Neuronal stem cell (in vitro differentiated cells): ENCODE data around the gene CSNK1G2.

Source experiments
- DNase-seq: peaks from one replicate; pipeline ENCODE4 v3.0.0-alpha.2; 2013; ENCODE audit warnings: low spot score
- H2AFZ ChIP-seq: one replicate; pipeline ENCODE4 v1.6.1; 2013; ENCODE audit warnings: mild to moderate bottlenecking, low read length, inconsistent platforms
- H2AK5ac ChIP-seq: 2 replicates; pipeline ENCODE4 v1.6.1; 2013; ENCODE audit warnings: low read depth, mild to moderate bottlenecking, inconsistent platforms, low read length, moderate library complexity, mixed read lengths
- H2BK120ac ChIP-seq: 2 replicates; pipeline ENCODE4 v1.6.1; 2013; ENCODE audit warnings: low read depth, mild to moderate bottlenecking, inconsistent platforms, low read length, moderate library complexity, mixed read lengths
- H2BK12ac ChIP-seq: one replicate; pipeline ENCODE4 v1.6.1; 2013; ENCODE audit warnings: low read length, inconsistent platforms
- H2BK15ac ChIP-seq: 2 replicates; pipeline ENCODE4 v1.6.1; 2013; ENCODE audit warnings: mild to moderate bottlenecking, low read length, inconsistent platforms, mixed read lengths
- H2BK5ac ChIP-seq: one replicate; pipeline ENCODE4 v1.6.1; 2013; ENCODE audit warnings: inconsistent platforms, mild to moderate bottlenecking, low read length, moderate library complexity
- H3K14ac ChIP-seq: one replicate; pipeline ENCODE4 v1.6.1; 2013; ENCODE audit warnings: low read length, inconsistent platforms
- H3K18ac ChIP-seq: 2 replicates; pipeline ENCODE4 v1.6.1; 2013; ENCODE audit warnings: low read length, inconsistent platforms
- H3K23ac ChIP-seq: 2 replicates; pipeline ENCODE4 v1.6.1; 2013; ENCODE audit warnings: low read depth, mild to moderate bottlenecking, mixed read lengths, low read length, inconsistent platforms; ENCODE audit not compliant: poor library complexity
- H3K27ac ChIP-seq: replicated peaks from 3 replicates; pipeline ENCODE4 v1.5.1; 2013; ENCODE audit warnings: low read length, inconsistent platforms
- H3K27me3 ChIP-seq, 3 experiments: 2 replicates each; pipeline ENCODE4 v1.6.1; 2013; ENCODE audit warnings: low read length in 3 of 3, mild to moderate bottlenecking in 2 of 3, inconsistent platforms in 1 of 3, low read depth in 1 of 3, mixed read lengths in 1 of 3, moderate library complexity in 1 of 3; ENCODE audit not compliant: control insufficient read depth in 3 of 3, insufficient read depth in 3 of 3
- H3K36me3 ChIP-seq, 2 donors: replicated peaks in 1 of 2; 2 replicates each; pipeline ENCODE4 v1.6.1; 2013; ENCODE audit warnings: low read length in 2 of 2; ENCODE audit not compliant: control insufficient read depth in 2 of 2, insufficient read depth in 2 of 2
- H3K4ac ChIP-seq: 2 replicates; pipeline ENCODE4 v1.6.1; 2013; ENCODE audit warnings: inconsistent platforms, mild to moderate bottlenecking, low read length, moderate library complexity
- H3K4me1 ChIP-seq, 2 donors: 1 replicate in 1 of 2; 2 replicates in 1 of 2; pipeline ENCODE4 v1.6.1; 2013; ENCODE audit warnings: low read length in 2 of 2, low read depth in 1 of 2; ENCODE audit not compliant: control insufficient read depth in 2 of 2, insufficient read depth in 1 of 2
- H3K4me2 ChIP-seq: one replicate; pipeline ENCODE4 v1.6.1; 2013; ENCODE audit warnings: mild to moderate bottlenecking, low read length, inconsistent platforms; ENCODE audit not compliant: insufficient read depth, poor library complexity, severe bottlenecking
- H3K4me3 ChIP-seq, 2 donors: 2 replicates each; pipeline ENCODE4 v1.5.1; 2013; ENCODE audit warnings: low read length in 2 of 2, mild to moderate bottlenecking in 2 of 2, inconsistent platforms in 1 of 2, moderate library complexity in 1 of 2
- H3K79me1 ChIP-seq: one replicate; pipeline ENCODE4 v1.6.1; 2013; ENCODE audit warnings: low read depth, mild to moderate bottlenecking, inconsistent platforms, low read length, moderate library complexity
- H3K9ac ChIP-seq: one replicate; pipeline ENCODE4 v1.6.1; 2013; ENCODE audit warnings: mild to moderate bottlenecking, low read depth, low read length, inconsistent platforms; ENCODE audit not compliant: poor library complexity
- H3K9me3 ChIP-seq, 2 donors: replicated peaks in 1 of 2; 2 replicates each; pipeline versions ENCODE3 to v1.6.1; 2013; ENCODE audit warnings: low read length in 2 of 2, mild to moderate bottlenecking in 2 of 2, inconsistent platforms in 1 of 2, low read depth in 1 of 2, mixed read lengths in 1 of 2, moderate library complexity in 1 of 2; ENCODE audit not compliant: control insufficient read depth in 2 of 2, insufficient read depth in 1 of 2
- H4K8ac ChIP-seq: one replicate; pipeline ENCODE4 v1.6.1; 2013; ENCODE audit warnings: low read depth, mild to moderate bottlenecking, inconsistent platforms, low read length, moderate library complexity
- H4K91ac ChIP-seq: one replicate; pipeline ENCODE4 v1.6.1; 2013; ENCODE audit warnings: low read length, low read depth, mild to moderate bottlenecking, inconsistent platforms; ENCODE audit not compliant: poor library complexity
- WGBS, 2 donors: extraction: QIAGEN DNeasy Blood & Tissue Kit; methylation state at CpG; one replicate each; pipeline ENCODE4 v1.1.7; 2013; ENCODE audit warnings: missing lambda C conversion rate in 2 of 2, mixed read lengths in 1 of 2; ENCODE audit not compliant: insufficient read length in 2 of 2, insufficient replicate concordance in 1 of 2; ENCODE audit errors: extremely low coverage in 2 of 2; 5-methylcytosine and 5-hydroxymethylcytosine counted together

The CSNK1G2 gene

GRCh38 chr19:1929021-1929742 is 11.8 kb upstream of the CSNK1G2 start:
- Histone ChIP-seq H3K23ac (peak overlapping the region; percentile 93), H3K36me3 (peaks cover 10 to 17% of the 10 kb centered on the region in 2 donors), H3K4me1 (peaks cover 3 to 4% of the 10 kb centered on the region in 2 donors), H2AK5ac (peak overlapping the region; percentile 84), H2BK15ac (peak overlapping the region; percentile 97), H3K14ac (peak overlapping the region; percentile 71), H3K27me3 (peaks cover 0 to 8% (median 0%) of the 10 kb centered on the region in 3 experiments), H3K18ac (peak overlapping the region; percentile 90), H3K79me1 (peaks cover 2% of the 10 kb centered on the region), H3K4me3 (no peak overlapping the region), H4K8ac (no peak overlapping the region), H3K27ac (no peak overlapping the region), H2AFZ (peak overlapping the region; percentile 87), H2BK5ac (peak overlapping the region; percentile 66), H2BK12ac (no peak overlapping the region), H2BK120ac (no peak overlapping the region), H3K9me3 (peaks cover 0 to 7% of the 10 kb centered on the region in 2 donors), H3K9ac (no peak overlapping the region), H4K91ac (no peak overlapping the region), H3K4me2 (peak overlapping the region; percentile 11), H3K4ac (no peak overlapping the region)
- peak; percentile 81 for DNase-seq
- WGBS, 2 donors, result no CpG with 5 or more reads among the region's 42 CpGs

- H2AFZ ChIP-seq, result no peak overlapping the region
- H3K14ac ChIP-seq, result no peak overlapping the region
- no peak overlapping the region for H3K18ac ChIP-seq
- no peak overlapping the region for H3K4ac ChIP-seq
- H2BK12ac ChIP-seq, result no peak overlapping the region
- peaks cover 7 to 11% of the 10 kb centered on the region in 2 donors for H3K9me3 ChIP-seq
- H3K4me3 ChIP-seq, result no peak overlapping the region
- no peak overlapping the region for H4K8ac ChIP-seq
- DNase-seq, result no peak
- WGBS, 2 donors, result no CpG with 5 or more reads among the region's 1 CpG
- peaks cover 2% of the 10 kb centered on the region for H3K79me1 ChIP-seq
- peak overlapping the region; percentile 29 for H2BK5ac ChIP-seq
- H2BK15ac ChIP-seq, result no peak overlapping the region
- no peak overlapping the region for H2BK120ac ChIP-seq
- H3K4me2 ChIP-seq, result no peak overlapping the region
- no peak overlapping the region for H4K91ac ChIP-seq
- peak overlapping the region; percentile 48 for H2AK5ac ChIP-seq
- H3K4me1 ChIP-seq, result peaks cover 3 to 4% of the 10 kb centered on the region in 2 donors
- no peak overlapping the region for H3K27ac ChIP-seq
- H3K27me3 ChIP-seq, result peaks cover 0 to 8% (median 0%) of the 10 kb centered on the region in 3 experiments
- H3K23ac ChIP-seq, result peak overlapping the region; percentile 23
- H3K9ac ChIP-seq, result no peak overlapping the region
- H3K36me3 ChIP-seq, result no peaks in the 10 kb centered on the region
These were observed 9.5 kb upstream of the CSNK1G2 start for GRCh38 chr19:1931445-1931844.

DNA sequence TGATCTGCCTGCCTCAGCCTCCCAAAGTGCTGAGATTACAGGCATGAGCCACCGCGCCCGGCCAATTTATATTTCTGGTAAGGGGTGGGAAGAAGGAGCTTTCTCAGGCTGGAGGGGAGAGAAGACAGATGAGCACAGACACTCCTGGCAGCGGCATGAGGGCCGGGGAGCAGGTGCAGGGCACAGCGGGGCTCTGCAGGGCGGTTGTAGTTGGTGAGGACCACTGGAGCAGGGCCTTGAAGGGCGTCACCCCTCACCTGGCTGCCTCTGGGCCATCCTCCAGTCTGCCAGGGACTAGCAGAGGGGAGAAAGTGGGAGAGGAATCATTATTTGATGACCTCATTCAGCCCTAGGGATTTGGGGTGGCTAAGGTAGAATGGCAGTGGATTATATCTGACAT is 8.6 kb upstream of the CSNK1G2 start:
- WGBS, 2 donors, result no CpG with 5 or more reads among the region's 8 CpGs
- no peak overlapping the region for H3K4ac ChIP-seq
- H2BK120ac ChIP-seq, result no peak overlapping the region

GRCh38 chr19:1933244-1933643 is 7.7 kb upstream of the CSNK1G2 start:
- peaks cover 0 to 8% (median 0%) of the 10 kb centered on the region in 3 experiments for H3K27me3 ChIP-seq
- no peak overlapping the region for H3K4me3 ChIP-seq
- H3K27ac ChIP-seq, result no peak overlapping the region
- H3K79me1 ChIP-seq, result peaks cover 2% of the 10 kb centered on the region
- WGBS, 2 donors, result no CpG with 5 or more reads among the region's 7 CpGs
- no peak overlapping the region for H3K4ac ChIP-seq
- H3K9me3 ChIP-seq, result peaks cover 7 to 11% of the 10 kb centered on the region in 2 donors
- no peak overlapping the region for H3K23ac ChIP-seq
- peaks cover 3 to 4% of the 10 kb centered on the region in 2 donors for H3K4me1 ChIP-seq
- no peak overlapping the region for H4K91ac ChIP-seq
- no peak for DNase-seq
- no peak overlapping the region for H2BK120ac ChIP-seq
- no peaks in the 10 kb centered on the region for H3K36me3 ChIP-seq
- H4K8ac ChIP-seq, result no peak overlapping the region
- H3K4me2 ChIP-seq, result no peak overlapping the region
- no peak overlapping the region for H2BK15ac ChIP-seq
- H3K18ac ChIP-seq, result no peak overlapping the region
- no peak overlapping the region for H3K14ac ChIP-seq
- H3K9ac ChIP-seq, result no peak overlapping the region
- no peak overlapping the region for H2AFZ ChIP-seq
- H2BK5ac ChIP-seq, result no peak overlapping the region
- no peak overlapping the region for H2AK5ac ChIP-seq
- H2BK12ac ChIP-seq, result no peak overlapping the region

More for the DNA sequence above, 8.6 kb upstream of the CSNK1G2 start:
- no peak overlapping the region for H3K14ac ChIP-seq
- H3K79me1 ChIP-seq, result peaks cover 2% of the 10 kb centered on the region
- no peak overlapping the region for H4K8ac ChIP-seq
- H2AK5ac ChIP-seq, result no peak overlapping the region
- peaks cover 0 to 8% (median 0%) of the 10 kb centered on the region in 3 experiments for H3K27me3 ChIP-seq
- H2BK15ac ChIP-seq, result no peak overlapping the region
- H2BK12ac ChIP-seq, result no peak overlapping the region
- no peaks in the 10 kb centered on the region for H3K36me3 ChIP-seq
- H3K4me3 ChIP-seq, result no peak overlapping the region
- H3K18ac ChIP-seq, result no peak overlapping the region
- no peak overlapping the region for H3K9ac ChIP-seq
- no peak for DNase-seq
- peaks cover 7 to 11% of the 10 kb centered on the region in 2 donors for H3K9me3 ChIP-seq
- H2AFZ ChIP-seq, result no peak overlapping the region
- peak overlapping the region; percentile 34 for H3K23ac ChIP-seq
- H3K4me1 ChIP-seq, result peaks cover 3 to 4% of the 10 kb centered on the region in 2 donors
- no peak overlapping the region for H2BK5ac ChIP-seq
- H4K91ac ChIP-seq, result no peak overlapping the region
- no peak overlapping the region for H3K4me2 ChIP-seq
- H3K27ac ChIP-seq, result no peak overlapping the region
